ENCODE measurements around the gene DGCR6L. TPM values are rescaled to one million over a fixed set of nuclear protein-coding genes. Genes with fewer than 3 reads are reported as not detected.
"Not testable (repeated sequence)": the region's sequence is repeated elsewhere in the genome, so short reads cannot be mapped to it uniquely, and the experiment has no call there.

Gene DGCR6L
- total and polyA plus RNA-seq, 2 donors (not counting 1 experiment from before 2014, with no cell fraction given) = 26.2 to 53.2 TPM

GRCh38 chr22:20290045-20290392 is 29.8 kb downstream of the DGCR6L start:
- Histone ChIP-seq H3K27ac (ENCODE audit: insufficient read depth, low read length) (no peak overlapping the region), H4K20me1 (ENCODE audit: control insufficient read depth, extremely low read depth, insufficient read depth, low read length) (no peaks in the 10 kb centered on the region)
- no peak for TF ChIP-seq EZH2 (IDR thresholded peaks at IDR 0.05; ENCODE audit: low read length, missing control alignments)
- no peak for TF ChIP-seq CTCF (conservative IDR thresholded peaks at IDR 0.05 in 1 of 2, IDR thresholded peaks at IDR 0.05 in 1 of 2; ENCODE audit: low read depth in 1 of 2, low read length in 2 of 2)

GRCh38 chr22:20289182-20290044 is 30.4 kb downstream of the DGCR6L start:
- not testable (repeated sequence) for H3K79me2 ChIP-seq (ENCODE audit: control insufficient read depth, insufficient read depth, low read length); H3K36me3 ChIP-seq (ENCODE audit: control insufficient read depth, insufficient read depth, low read length); H3K4me1 ChIP-seq (ENCODE audit: control insufficient read depth, extremely low read depth, insufficient read depth, low read length); H3K9me3 ChIP-seq (ENCODE audit: control insufficient read depth, insufficient read depth, low read depth, low read length); H3K27ac ChIP-seq (ENCODE audit: insufficient read depth, low read length); H2AFZ ChIP-seq (ENCODE audit: low read length); H3K4me3 ChIP-seq (replicated peaks in 1 of 4; ENCODE audit: control extremely low read depth in 1 of 4, insufficient read depth in 1 of 4, low read depth in 3 of 4, low read length in 4 of 4); DNase-seq (ENCODE audit: low read depth in 2 of 2); H4K20me1 ChIP-seq (ENCODE audit: control insufficient read depth, extremely low read depth, insufficient read depth, low read length); H3K27me3 ChIP-seq (ENCODE audit: control insufficient read depth, insufficient read depth, low read length); H3K4me2 ChIP-seq (ENCODE audit: extremely low read depth, insufficient read depth, low read length); H3K9ac ChIP-seq (ENCODE audit: insufficient read depth, low read length)

More at GRCh38 chr22:20290045-20290392, 29.8 kb downstream of the DGCR6L start:
- H3K79me2 ChIP-seq (ENCODE audit: control insufficient read depth, insufficient read depth, low read length) = no peaks in the 10 kb centered on the region
- H3K4me2 ChIP-seq (ENCODE audit: extremely low read depth, insufficient read depth, low read length) = no peak overlapping the region
- H3K27me3 ChIP-seq (ENCODE audit: control insufficient read depth, insufficient read depth, low read length) = peaks cover 13% of the 10 kb centered on the region
- H3K4me3 ChIP-seq (replicated peaks in 1 of 4; ENCODE audit: control extremely low read depth in 1 of 4, insufficient read depth in 1 of 4, low read depth in 3 of 4, low read length in 4 of 4) = no peak overlapping the region
- DNase-seq (ENCODE audit: low read depth in 2 of 2) = no peak
- no peak overlapping the region for H2AFZ ChIP-seq (ENCODE audit: low read length)
- no peak overlapping the region for H3K9ac ChIP-seq (ENCODE audit: insufficient read depth, low read length)
- H3K9me3 ChIP-seq (ENCODE audit: control insufficient read depth, insufficient read depth, low read depth, low read length) = no peaks in the 10 kb centered on the region
- no peaks in the 10 kb centered on the region for H3K36me3 ChIP-seq (ENCODE audit: control insufficient read depth, insufficient read depth, low read length)
- H3K4me1 ChIP-seq (ENCODE audit: control insufficient read depth, extremely low read depth, insufficient read depth, low read length) = no peaks in the 10 kb centered on the region

GRCh38 chr22:20286784-20287423 is 33.0 kb downstream of the DGCR6L start:
- H3K27me3 ChIP-seq (ENCODE audit: control insufficient read depth, insufficient read depth, low read length); H2AFZ ChIP-seq (ENCODE audit: low read length); H3K9me3 ChIP-seq (ENCODE audit: control insufficient read depth, insufficient read depth, low read depth, low read length); H3K79me2 ChIP-seq (ENCODE audit: control insufficient read depth, insufficient read depth, low read length); H3K9ac ChIP-seq (ENCODE audit: insufficient read depth, low read length); H3K27ac ChIP-seq (ENCODE audit: insufficient read depth, low read length); H3K4me1 ChIP-seq (ENCODE audit: control insufficient read depth, extremely low read depth, insufficient read depth, low read length); H3K4me3 ChIP-seq (replicated peaks in 1 of 4; ENCODE audit: control extremely low read depth in 1 of 4, insufficient read depth in 1 of 4, low read depth in 3 of 4, low read length in 4 of 4); DNase-seq (ENCODE audit: low read depth in 2 of 2); H3K4me2 ChIP-seq (ENCODE audit: extremely low read depth, insufficient read depth, low read length); H3K36me3 ChIP-seq (ENCODE audit: control insufficient read depth, insufficient read depth, low read length); H4K20me1 ChIP-seq (ENCODE audit: control insufficient read depth, extremely low read depth, insufficient read depth, low read length): not testable (repeated sequence)

GRCh38 chr22:20286312-20286660 is 33.6 kb downstream of the DGCR6L start:
- DNase-seq (ENCODE audit: low read depth in 2 of 2); H3K4me2 ChIP-seq (ENCODE audit: extremely low read depth, insufficient read depth, low read length); H3K9me3 ChIP-seq (ENCODE audit: control insufficient read depth, insufficient read depth, low read depth, low read length): not testable (repeated sequence)

More at GRCh38 chr22:20286312-20286660, 33.6 kb downstream of the DGCR6L start:
- not testable (repeated sequence) for H3K4me1 ChIP-seq (ENCODE audit: control insufficient read depth, extremely low read depth, insufficient read depth, low read length); H3K4me3 ChIP-seq (replicated peaks in 1 of 4; ENCODE audit: control extremely low read depth in 1 of 4, insufficient read depth in 1 of 4, low read depth in 3 of 4, low read length in 4 of 4); H3K9ac ChIP-seq (ENCODE audit: insufficient read depth, low read length); H3K27ac ChIP-seq (ENCODE audit: insufficient read depth, low read length); H3K36me3 ChIP-seq (ENCODE audit: control insufficient read depth, insufficient read depth, low read length); H4K20me1 ChIP-seq (ENCODE audit: control insufficient read depth, extremely low read depth, insufficient read depth, low read length); H3K27me3 ChIP-seq (ENCODE audit: control insufficient read depth, insufficient read depth, low read length); H2AFZ ChIP-seq (ENCODE audit: low read length); H3K79me2 ChIP-seq (ENCODE audit: control insufficient read depth, insufficient read depth, low read length)

All from fibroblast of lung (primary cell).